Activated CD4-positive, alpha-beta T cell treated with anti-CD3 and anti-CD28 coated beads for 1 hour (primary cell): ENCODE results near the gene MEX3A.
"Not testable (repeated sequence)": the region's sequence is repeated elsewhere in the genome, so short reads cannot be mapped to it uniquely, and the experiment has no call there.

Source experiments
- DNase-seq: peaks from one replicate; pipeline ENCODE4 v3.0.0-alpha.2; 2020

The MEX3A gene

GRCh38 chr1:156082309-156083091 lies at the start of gene MEX3A:
MEX3A (minus strand) TSS chr1:156082465; CDS start chr1:156081998, 467 bp downstream.
- DNase-seq, result peak; percentile 43

DNA sequence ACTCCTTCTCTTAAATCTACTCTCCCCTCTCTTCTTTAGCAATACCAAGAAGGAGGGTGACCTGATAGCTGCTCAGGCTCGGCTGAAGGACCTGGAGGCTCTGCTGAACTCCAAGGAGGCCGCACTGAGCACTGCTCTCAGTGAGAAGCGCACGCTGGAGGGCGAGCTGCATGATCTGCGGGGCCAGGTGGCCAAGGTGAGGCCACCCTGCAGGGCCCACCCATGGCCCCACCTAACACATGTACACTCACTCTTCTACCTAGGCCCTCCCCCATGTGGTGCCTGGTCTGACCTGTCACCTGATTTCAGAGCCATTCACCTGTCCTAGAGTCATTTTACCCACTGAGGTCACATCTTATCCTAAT lies 48.3 kb upstream of the MEX3A start:
- no peak for DNase-seq

GRCh38 chr1:156129687-156130577 lies 47.7 kb upstream of the MEX3A start:
- peak; percentile 69 for DNase-seq

DNA sequence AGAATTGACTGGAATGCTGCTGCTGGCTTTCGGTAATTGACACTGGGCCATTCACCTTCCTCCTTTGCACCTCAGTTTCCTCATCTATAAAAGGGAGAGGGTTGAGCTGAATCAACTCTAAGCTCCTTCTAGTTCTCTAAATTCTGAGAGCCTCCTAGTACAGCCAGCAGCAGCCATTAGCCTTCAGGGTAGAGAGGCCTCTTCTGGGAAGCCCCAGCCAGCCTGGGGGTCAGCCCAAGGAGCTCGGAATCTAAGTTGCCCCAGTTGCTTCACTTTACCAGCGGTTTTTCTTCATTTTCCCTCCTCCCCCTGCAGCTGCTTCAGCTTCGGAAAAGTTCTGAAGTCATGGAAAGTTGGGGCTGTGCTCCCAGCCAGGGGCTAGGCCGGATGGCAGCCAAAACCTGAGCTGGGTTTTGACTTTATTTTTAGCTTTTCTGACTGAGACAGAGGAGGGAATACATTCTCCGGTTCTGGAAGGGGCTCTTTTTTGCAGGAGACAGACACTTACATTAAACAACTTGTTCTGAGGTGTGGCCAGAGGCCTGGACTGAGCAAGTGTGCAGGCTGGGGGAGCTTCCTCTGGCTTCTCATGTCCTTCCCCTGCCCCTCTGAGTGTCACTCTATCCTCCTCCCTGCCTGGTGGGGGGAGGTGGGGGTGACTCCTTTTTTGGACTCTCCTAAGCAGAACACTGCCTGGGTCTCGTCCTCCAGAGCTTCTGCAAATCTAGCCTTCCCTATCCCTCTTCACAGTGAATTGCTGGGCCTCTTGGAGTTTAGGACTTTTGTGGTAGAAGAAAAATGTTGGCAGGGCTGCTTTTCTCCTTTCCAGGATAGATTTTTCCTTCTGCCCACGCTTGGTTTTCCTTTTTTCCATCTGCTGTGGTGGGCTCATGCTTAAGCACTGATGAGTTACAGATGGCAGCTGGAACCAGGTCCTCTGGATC lies 46.7 kb upstream of the MEX3A start:
- no peak for DNase-seq

- DNase-seq, result no peak
Observed at GRCh38 chr1:156128308-156128653, 46.0 kb upstream of the MEX3A start.

GRCh38 chr1:156126630-156127534 lies 44.6 kb upstream of the MEX3A start:
- peak; percentile 66 for DNase-seq

- no peak for DNase-seq
Observed at GRCh38 chr1:156126043-156126629, 43.9 kb upstream of the MEX3A start.

DNA sequence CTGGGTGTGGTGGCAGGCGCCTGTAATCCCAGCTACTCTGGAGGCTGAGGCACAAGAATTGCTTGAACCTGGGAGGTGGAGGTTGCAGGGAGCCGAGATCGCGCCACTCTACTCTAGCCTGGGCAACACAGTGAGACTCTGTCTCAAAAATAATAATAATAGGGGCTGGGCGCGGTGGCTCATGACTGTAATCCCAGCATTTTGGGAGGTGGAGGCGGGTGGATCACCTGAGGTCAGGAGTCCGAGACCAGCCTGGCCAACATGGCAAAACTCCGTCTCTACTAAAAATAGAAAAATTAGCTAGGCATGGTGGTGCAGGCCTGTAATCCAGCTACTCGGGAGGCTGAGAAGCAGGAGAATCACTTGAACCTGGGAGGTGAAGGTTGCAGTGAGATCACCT lies 43.3 kb upstream of the MEX3A start:
- not testable (repeated sequence) for DNase-seq

- no peak for DNase-seq
Observed at GRCh38 chr1:156124557-156125483, 42.6 kb upstream of the MEX3A start.

DNA sequence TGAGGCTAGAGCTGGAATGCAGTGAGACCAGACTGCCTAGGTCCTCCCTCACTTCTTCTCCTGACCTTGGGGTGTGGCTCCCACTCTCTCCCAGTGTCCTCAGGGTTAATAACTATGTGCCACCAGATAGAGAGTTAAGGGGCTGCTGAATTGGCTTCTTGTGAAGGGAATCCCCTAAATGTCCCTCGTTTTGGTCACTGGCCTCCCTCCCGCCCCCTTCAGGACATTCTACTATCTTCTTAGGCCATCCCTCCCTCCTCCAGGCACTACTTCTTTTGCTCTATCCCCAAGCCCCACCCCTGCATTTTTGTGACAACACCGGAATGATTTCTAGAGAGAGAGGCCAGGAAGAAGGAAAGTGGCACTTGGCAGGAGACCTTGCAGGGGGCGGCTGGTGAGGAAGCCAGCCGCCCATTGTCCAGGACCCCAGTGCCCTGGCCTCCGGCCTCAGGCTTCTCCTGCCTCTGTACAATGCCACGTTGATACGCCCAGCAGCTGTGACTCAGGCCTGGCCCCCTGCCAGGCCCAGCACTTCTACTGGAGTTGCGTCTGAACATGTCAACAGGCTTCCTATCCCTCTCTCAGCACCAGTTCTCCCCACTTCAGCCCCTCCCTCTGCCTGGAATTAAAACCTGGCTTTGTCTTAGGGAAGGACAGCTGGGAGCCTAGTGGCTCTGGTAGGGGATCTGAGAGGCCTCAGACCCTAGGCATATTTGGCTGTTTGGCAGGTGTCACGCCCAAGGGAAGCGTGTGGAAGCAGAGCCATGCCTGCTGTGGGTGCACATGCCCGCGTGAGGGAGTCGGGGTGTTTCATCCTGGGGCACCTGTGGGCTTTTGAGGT lies 41.3 kb upstream of the MEX3A start:
- DNase-seq, result peak; percentile 63

DNA sequence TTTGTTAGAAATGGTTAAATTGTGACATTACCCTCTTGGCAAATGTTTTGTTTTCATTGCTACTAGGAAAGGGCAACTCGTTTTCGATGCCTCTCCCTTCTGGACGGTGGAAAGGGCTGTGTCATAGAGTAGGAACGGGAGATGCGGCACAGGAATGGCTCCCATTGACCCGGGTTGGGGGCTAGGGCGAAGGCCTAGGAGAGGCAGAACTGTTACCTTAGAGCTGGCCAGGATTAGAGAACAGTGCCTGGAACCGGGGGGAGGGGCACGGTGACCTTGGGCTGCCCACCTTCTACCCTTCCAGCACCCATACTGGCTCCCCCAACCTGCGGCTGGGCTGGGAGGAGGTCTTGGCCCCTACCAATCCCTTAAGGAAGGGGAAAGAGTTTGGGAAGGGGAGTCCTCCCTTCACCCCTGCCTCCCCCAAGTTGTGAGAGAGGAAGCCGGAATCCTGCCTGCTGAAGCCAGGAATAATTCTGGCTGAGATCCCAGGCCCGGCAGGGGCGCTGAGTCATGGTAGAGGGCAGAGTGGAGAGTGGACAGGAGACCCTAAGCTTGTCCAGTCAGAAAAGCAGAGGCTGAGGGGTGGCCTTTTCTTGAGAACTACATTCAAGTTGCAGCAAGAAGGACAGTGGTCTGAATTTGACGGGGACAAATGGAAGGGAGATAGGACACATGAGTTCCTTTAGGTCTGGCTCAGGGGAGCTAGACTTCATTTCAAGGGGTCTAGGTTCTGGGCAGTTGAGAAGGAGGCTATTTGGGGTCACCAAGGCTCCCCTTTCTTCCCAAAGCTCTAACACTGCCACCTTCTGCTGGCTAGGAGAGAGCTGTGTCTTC lies 40.5 kb upstream of the MEX3A start:
- no peak for DNase-seq

DNA sequence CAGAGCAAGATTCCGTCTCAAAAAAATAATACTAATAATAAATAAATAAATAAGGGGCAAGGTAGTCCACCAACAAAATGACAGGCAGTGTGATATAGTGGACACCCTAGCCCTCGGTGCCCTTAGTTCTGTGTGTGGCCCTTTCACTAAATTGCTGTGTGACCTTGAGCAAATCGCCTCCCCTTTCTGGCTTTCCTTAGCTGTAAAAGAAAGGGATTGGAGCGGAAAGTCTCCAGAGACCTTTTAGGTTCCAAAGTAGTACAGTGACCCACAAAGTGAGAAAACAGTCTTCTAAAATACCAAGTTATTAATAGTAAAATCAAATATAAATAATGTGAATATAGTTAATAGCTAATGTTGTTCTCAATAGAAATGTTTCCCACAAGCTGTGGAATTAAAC lies 39.8 kb upstream of the MEX3A start:
- DNase-seq, result no peak

- DNase-seq, result no peak
Observed at GRCh38 chr1:156121457-156121856, 39.2 kb upstream of the MEX3A start.

- DNase-seq, result not testable (repeated sequence)
Observed at GRCh38 chr1:156121005-156121404, 38.7 kb upstream of the MEX3A start.

DNA sequence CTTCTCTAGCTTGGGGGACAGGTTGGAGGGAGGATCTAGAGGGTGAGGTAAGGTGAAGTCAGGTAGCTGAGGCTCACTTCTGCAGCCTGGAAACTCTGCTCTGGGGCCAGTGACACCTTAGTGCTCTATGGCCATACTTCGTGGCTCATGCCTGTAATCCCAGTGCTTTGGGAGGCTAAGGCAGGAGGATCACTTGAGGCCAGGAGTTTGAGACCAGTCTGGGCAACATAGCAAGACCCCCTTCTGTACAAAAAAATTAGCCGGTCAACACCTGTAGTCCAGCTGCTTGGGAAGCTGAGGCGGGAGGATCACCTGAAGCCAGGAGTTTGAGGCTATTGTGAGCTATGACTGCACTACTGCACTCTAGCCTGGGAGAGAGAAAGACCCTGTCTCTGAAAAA lies 38.1 kb upstream of the MEX3A start:
- no peak for DNase-seq

DNA sequence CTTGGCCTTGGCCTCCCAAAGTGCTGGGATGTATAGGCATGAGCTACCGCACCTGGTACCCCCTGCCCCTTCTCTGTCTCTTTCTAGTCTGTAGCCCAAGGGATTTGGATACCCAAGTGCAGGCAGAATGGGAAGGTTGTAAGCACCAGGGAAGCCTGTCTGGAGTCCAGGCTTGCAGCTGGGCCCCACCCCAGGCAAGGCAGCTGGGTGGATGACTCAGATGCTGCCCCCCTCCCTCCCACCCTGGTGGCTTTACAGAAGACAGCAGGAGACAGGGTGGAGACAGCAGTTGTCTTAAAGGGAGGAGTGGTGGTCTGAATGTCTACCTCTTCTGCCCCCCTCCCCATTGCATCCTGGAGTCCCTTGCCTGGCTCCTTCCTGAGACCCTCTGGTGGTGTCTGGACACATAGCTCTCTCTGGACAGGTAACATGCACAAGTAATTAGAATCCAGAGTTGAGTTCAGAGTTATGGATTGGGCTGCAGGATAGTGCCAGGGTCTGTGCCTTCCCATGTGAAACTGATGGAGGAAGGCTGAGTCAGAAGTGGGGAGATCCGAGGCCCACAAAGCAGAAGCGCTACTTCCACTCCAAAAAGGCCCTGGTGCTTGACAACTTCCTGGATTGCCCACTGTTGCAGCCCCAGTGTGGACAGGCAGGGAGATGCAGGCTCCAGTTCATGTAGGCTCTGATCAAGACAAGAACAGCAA lies 37.4 kb upstream of the MEX3A start:
- no peak for DNase-seq

DNA sequence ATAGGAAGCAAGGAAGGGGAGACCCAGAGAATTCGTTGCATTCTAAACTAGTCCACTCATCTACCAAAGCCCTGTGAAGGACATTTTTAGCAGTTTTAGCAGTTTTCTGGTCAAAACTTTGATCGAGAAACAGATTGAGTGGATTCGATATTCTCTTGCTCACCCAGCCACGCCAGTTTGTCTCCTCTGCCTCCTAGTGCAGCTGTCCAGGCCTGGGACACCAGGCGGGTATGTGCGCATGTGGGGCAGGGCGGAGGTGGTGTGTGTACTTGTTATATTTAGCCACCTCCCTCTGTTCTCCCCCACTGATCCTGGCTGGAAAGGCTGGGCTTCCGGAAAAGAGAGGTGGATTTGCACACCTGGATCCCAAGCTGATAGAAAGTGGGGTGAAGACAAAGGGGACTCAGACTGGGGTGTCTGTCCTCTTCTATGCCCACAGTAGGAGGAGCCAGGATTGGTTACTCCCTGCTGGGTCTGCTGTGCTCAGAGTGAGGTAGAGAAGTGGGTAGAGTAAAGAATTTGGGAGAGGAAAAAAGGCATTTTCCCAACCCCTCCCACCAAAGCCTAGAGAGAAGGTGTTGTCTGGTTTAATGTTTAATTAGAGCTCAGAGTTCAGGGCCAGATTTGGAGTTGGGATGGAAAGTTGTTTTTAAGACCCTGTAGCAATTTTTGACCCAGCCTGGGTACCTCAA lies 36.1 kb upstream of the MEX3A start:
- no peak for DNase-seq
